ENCODE data around the gene LEO1. TPM values are rescaled to one million over a fixed set of nuclear protein-coding genes. Genes with fewer than 3 reads are reported as not detected.

Gene LEO1
- total and polyA plus RNA-seq, 11 donors, result 4.9 to 12.6 (median 8.3) TPM

DNA sequence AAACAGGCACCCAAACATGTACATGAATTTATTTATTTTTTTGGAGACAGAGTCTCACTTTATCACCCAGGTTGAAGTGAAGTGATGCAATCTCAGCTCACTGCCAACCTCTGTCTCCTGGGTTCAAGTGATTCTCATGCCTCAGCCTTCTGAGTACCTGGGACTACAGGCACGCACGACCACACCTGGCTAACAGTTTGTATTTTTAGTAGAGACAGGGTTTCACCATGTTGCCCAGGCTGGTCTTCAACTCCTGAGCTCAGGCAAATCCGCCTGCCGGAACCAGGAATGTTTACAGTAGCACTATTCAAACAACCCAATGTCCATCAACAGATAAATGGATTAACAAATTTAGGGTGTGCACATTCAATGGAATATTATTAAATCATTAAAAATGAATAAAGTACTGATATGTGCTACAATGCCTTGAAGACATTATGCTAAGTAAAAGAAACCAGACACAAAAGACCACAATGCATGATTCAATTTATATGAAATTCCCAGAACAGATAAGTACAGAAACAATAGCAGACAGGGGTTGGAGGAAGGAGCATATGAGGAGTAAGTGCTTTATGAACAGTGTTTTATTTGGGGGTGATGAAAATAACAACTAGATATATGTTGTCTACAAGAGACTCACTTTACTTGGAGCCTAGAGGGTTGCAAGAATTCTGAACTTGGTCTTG, 1.3 kb downstream of the LEO1 start:
- Histone ChIP-seq H3K36me3 (peaks cover 0 to 12% (median 0%) of the 10 kb centered on the region in 9 donors), H3K4me1 (peaks cover 0 to 24% (median 12%) of the 10 kb centered on the region in 12 donors), H3K9me3 (peaks cover 0 to 29% (median 15%) of the 10 kb centered on the region in 12 donors), H3K4me3 (peak overlapping the region in 8 of 12 donors; percentile 73 to 96 (median 90)), H3K27me3 (no peaks in the 10 kb centered on the region), H3K27ac (no peak overlapping the region)
- no peak for TF ChIP-seq POLR2A (IDR thresholded peaks at IDR 0.05)
- TF ChIP-seq, protein P1, sequence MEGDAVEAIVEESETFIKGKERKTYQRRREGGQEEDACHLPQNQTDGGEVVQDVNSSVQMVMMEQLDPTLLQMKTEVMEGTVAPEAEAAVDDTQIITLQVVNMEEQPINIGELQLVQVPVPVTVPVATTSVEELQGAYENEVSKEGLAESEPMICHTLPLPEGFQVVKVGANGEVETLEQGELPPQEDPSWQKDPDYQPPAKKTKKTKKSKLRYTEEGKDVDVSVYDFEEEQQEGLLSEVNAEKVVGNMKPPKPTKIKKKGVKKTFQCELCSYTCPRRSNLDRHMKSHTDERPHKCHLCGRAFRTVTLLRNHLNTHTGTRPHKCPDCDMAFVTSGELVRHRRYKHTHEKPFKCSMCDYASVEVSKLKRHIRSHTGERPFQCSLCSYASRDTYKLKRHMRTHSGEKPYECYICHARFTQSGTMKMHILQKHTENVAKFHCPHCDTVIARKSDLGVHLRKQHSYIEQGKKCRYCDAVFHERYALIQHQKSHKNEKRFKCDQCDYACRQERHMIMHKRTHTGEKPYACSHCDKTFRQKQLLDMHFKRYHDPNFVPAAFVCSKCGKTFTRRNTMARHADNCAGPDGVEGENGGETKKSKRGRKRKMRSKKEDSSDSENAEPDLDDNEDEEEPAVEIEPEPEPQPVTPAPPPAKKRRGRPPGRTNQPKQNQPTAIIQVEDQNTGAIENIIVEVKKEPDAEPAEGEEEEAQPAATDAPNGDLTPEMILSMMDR (IDR thresholded peaks at IDR 0.05), result no peak
- DNase-seq (no peak), ATAC-seq (no peak)
- WGBS, 4 donors, result 81 to 89% (median 85%) methylated on average over 4 of the region's 4 CpGs
- intact Hi-C loops (cut with DNase I), result loop anchor here in 3 of 10 donors (2.0 to 10.0 kb wide), 3 partner anchors 47 to 175 kb away; partner anchors contain the start of gene MAPK6 (in 2 of the 3)

GRCh38 chr15:51969728-51970127, 1.9 kb downstream of the LEO1 start:
- no peak overlapping the region for H3K4me3 ChIP-seq
- peaks cover 0 to 29% (median 15%) of the 10 kb centered on the region in 12 donors for H3K9me3 ChIP-seq
- no peak overlapping the region for H3K27ac ChIP-seq
- H3K4me1 ChIP-seq, result peaks cover 0 to 24% (median 12%) of the 10 kb centered on the region in 12 donors
- TF ChIP-seq, protein P1 (IDR thresholded peaks at IDR 0.05), result no peak
- TF ChIP-seq POLR2A (IDR thresholded peaks at IDR 0.05), result no peak
- peaks cover 0 to 17% (median under 1%) of the 10 kb centered on the region in 9 donors for H3K36me3 ChIP-seq
- intact Hi-C loops (cut with DNase I), result loop anchor here in 3 of 10 donors (2.0 to 10.0 kb wide), 3 partner anchors 48 to 175 kb away; partner anchors contain the start of gene MAPK6 (in 2 of the 3)
- WGBS, 4 donors, result 81 to 93% (median 91%) methylated on average over 4 of the region's 4 CpGs
- H3K27me3 ChIP-seq, result no peaks in the 10 kb centered on the region
- no peak for ATAC-seq
- DNase-seq, result no peak

- H3K9me3 ChIP-seq, result peaks cover 0 to 29% (median 15%) of the 10 kb centered on the region in 12 donors
- DNase-seq (no peak), ATAC-seq (no peak)
- 72 to 96% (median 85%) methylated on average over 6 of the region's 6 CpGs for WGBS, 4 donors
- TF ChIP-seq POLR2A (IDR thresholded peaks at IDR 0.05), result no peak
- TF ChIP-seq, protein P1 (IDR thresholded peaks at IDR 0.05), result no peak
- H3K27me3 ChIP-seq, result no peaks in the 10 kb centered on the region
- H3K36me3 ChIP-seq, result peaks cover 0 to 25% (median 6%) of the 10 kb centered on the region in 9 donors
- peaks cover 0 to 20% (median 12%) of the 10 kb centered on the region in 12 donors for H3K4me1 ChIP-seq
- intact Hi-C loops (cut with DNase I), result no loop called here
- H3K4me3 ChIP-seq, result no peak overlapping the region
- no peak overlapping the region for H3K27ac ChIP-seq
Observed at GRCh38 chr15:51967583-51967982, 4.0 kb downstream of the LEO1 start.

DNA sequence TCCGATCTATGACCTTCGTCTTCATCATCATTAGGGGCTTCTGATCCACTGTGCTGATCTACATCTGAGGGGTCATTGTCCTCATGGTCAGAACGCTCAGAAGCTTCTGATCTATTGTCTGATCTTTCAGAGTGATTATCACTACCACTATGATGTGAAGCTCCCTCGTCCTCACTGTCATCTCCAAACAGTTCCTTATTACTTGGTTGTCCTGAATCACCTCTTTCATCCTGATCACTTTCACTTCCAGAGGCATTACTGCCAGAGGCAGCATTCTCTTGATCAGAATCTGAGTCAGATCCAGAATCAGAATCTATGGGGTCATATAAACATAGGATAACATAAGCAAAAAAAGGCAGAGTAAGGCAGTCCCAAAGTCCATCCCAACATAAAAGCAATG, 5.4 kb downstream of the LEO1 start:
- TF ChIP-seq POLR2A (IDR thresholded peaks at IDR 0.05), result no peak
- TF ChIP-seq, protein P1 (IDR thresholded peaks at IDR 0.05), result no peak
- peaks cover 0 to 29% (median 15%) of the 10 kb centered on the region in 12 donors for H3K9me3 ChIP-seq
- ATAC-seq (no peak), DNase-seq (no peak)
- no peak overlapping the region for H3K4me3 ChIP-seq
- intact Hi-C loops (cut with DNase I), result no loop called here
- H3K4me1 ChIP-seq, result peaks cover 0 to 15% (median 9%) of the 10 kb centered on the region in 12 donors
- 96 to 97% (median 97%) methylated on average over 4 of the region's 4 CpGs for WGBS, 4 donors
- H3K27me3 ChIP-seq, result no peaks in the 10 kb centered on the region
- no peak overlapping the region for H3K27ac ChIP-seq
- peaks cover 0 to 38% (median 18%) of the 10 kb centered on the region in 9 donors for H3K36me3 ChIP-seq

Measured in heart left ventricle (tissue), 16 donors.